HS-5 (cell line): Measurements from ENCODE around the gene TERB1.
A peak's percentile ranks its signal among the peaks of the same experiment; 100 is the strongest.

Experiments
- DNase-seq: peaks from one replicate; pipeline ENCODE4 v3.0.0-alpha.2; 2012; ENCODE audit warnings: low read depth

Gene TERB1

GRCh38 chr16:66801320-66802105, at the start of gene TERB1:
TSS of gene TERB1 (minus strand) at chr16:66801584. CDS start at chr16:66796798, 4,786 bp downstream.
- DNase-seq, result no peak

- DNase-seq, result no peak
These were observed 48.9 kb upstream of the TERB1 start for GRCh38 chr16:66850115-66850815.

GRCh38 chr16:66849549-66849948, 48.2 kb upstream of the TERB1 start:
- no peak for DNase-seq

- no peak for DNase-seq
These were observed 47.6 kb upstream of the TERB1 start for GRCh38 chr16:66849021-66849420.

- DNase-seq, result no peak
These were observed 46.8 kb upstream of the TERB1 start for GRCh38 chr16:66848172-66848571.

- no peak for DNase-seq
These were observed 46.2 kb upstream of the TERB1 start for GRCh38 chr16:66847533-66848067.

GRCh38 chr16:66846831-66847230, 45.4 kb upstream of the TERB1 start:
- no peak for DNase-seq

GRCh38 chr16:66846266-66846665, 44.9 kb upstream of the TERB1 start:
- DNase-seq, result no peak

- DNase-seq, result no peak
These were observed 44.4 kb upstream of the TERB1 start for GRCh38 chr16:66845791-66846221.

GRCh38 chr16:66845080-66845410, 43.7 kb upstream of the TERB1 start:
- DNase-seq, result no peak

DNA sequence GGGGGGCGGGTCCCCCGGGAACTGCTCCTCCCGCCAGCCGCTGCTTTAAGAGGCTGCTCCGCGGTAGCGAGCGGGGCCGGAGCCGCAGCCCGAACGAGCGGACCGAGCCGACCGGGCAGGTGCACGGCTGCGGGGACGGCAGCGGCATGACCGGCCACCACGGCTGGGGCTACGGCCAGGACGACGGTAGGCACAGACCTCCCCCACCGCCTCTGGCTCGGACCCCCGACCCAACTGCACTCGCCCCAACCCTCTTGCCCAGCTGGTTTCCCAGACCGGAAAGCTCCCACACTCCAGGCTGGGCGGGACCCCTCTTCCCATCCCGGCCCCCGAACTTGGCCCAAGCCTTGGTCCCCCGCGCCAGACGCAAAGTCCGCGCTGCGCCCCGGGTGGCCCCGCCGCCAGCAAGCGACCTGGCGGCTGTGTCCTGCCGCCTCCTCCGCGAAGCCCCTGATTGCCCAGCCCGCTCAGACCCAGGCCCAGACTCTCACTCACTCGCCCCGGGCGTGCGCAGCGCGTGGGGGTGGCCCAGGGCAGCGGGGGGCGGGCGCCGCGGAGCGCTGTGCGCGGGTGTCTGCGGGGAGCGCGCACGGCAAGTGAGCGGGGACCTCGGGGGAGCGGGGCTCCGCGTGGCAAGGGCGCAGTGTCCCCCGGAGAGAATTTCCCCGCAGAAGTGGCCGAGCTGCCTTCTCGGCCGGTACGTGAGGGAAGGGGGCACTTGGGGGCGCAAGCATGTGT, 43.1 kb upstream of the TERB1 start, which contains the start of gene CA7:
Gene CA7 (plus strand): TSS at position 73 of the 738 bp plus-strand sequence. CDS start 74 bp downstream, at position 147.
- DNase-seq, result no peak

DNA sequence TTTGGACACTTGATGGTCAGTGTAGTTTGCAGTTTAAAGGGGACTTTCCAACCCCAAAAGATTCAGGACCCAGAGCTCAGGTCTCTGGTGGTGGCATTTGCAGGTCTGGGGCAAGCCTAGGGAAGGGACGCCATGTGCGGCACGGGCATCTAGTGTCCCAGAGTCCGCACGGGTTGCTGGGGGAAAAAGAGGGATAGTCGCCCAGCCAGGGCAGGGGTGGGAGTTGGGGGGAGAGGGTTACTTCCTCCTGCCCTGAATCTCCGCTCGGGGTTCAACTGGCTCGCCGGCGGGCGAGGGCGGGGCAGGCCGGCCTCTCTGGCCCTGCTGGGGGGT, 42.6 kb upstream of the TERB1 start:
- DNase-seq, result no peak

- no peak for DNase-seq
These were observed 41.8 kb upstream of the TERB1 start for GRCh38 chr16:66843191-66843590.

- DNase-seq, result no peak
These were observed 41.4 kb upstream of the TERB1 start for GRCh38 chr16:66842765-66843164.

DNA sequence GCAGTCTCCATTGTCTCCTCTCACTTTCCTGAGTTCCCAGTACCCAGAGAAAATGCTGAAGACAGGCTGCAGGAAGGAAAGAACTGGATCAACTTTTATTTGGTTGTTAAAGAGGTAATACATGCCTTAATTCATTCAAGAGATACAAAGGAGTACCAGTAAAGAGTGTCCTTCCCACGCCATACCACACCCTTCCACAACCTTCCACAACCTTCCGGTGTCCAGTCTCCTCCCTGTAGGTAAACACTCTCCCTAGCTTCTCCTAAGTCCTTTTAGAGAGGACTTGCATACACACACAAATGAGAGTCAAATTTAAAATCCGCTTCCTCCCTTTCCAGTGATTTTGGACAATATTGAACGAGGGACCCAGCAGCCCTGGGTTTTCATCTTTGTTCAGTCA, 40.0 kb upstream of the TERB1 start:
- DNase-seq, result no peak

- no peak for DNase-seq
These were observed 39.5 kb upstream of the TERB1 start for GRCh38 chr16:66840883-66841282.

DNA sequence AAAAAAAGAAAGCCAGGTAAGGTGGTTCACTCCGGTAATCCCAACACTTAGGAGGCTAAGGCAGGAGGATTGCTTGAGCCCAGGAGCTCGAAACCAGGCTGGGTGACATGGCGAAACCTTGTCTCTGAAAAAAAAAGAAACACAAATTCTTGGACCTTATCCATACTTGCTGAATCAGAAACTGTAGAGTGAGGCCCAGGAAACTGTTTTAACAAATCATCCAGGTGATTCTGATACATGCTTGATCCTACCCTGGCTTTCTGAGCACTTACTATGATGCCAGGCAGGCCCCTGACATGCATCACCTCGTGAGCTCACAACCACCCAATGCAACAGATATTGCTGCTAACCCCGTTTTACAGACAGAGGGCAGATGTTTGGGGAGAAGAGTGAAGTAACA, 33.4 kb upstream of the TERB1 start:
- DNase-seq, result no peak

DNA sequence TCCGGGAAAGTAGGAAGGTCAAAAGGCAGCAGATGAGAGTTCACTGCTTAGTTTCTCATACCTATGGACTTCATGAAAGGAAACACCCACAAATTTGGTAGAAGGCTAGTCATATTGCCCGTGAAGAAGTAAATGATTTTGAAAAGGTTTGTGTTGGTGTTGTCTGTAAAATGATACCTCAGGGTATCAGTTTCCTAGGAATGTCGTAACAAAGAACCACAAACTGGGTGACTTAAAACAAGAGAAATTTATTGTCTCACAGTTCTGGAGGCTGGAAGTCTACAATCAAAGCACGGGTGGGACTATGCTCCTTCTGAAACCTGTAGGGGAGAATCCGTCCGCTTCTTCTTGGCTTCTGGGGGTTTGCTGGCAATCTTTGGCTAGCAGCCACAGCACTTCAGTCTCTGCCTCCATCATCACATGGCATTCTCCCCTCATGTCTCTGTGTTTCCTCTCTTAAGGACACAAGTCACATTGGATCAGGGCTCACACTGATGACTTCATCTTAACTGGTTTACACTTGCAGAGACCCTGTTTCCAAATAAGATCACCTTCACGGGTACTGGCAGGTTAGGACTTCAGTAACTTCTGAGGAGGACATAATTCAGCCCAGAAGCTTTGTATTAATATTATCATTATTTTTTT, 31.4 kb upstream of the TERB1 start:
- peak; percentile 14 for DNase-seq

DNA sequence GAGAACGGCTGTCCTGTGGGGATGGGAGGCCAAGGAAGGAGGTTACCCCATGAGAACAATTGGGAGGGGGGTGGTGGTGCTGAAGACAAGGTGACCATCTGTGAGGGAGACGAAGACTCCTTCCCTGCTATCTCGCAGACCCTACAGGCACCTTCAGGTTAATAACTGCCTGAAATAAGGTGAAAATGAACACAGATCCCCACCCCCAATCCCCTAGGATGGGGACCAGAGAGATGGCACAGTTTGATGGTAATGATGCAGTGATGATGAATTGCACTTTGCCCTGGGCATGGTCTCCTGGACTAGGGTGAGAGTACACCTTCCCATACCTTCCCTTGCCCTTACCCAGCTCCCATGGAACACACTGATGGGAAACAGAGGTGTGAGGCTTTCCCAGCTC, 30.8 kb upstream of the TERB1 start:
- no peak for DNase-seq

DNA sequence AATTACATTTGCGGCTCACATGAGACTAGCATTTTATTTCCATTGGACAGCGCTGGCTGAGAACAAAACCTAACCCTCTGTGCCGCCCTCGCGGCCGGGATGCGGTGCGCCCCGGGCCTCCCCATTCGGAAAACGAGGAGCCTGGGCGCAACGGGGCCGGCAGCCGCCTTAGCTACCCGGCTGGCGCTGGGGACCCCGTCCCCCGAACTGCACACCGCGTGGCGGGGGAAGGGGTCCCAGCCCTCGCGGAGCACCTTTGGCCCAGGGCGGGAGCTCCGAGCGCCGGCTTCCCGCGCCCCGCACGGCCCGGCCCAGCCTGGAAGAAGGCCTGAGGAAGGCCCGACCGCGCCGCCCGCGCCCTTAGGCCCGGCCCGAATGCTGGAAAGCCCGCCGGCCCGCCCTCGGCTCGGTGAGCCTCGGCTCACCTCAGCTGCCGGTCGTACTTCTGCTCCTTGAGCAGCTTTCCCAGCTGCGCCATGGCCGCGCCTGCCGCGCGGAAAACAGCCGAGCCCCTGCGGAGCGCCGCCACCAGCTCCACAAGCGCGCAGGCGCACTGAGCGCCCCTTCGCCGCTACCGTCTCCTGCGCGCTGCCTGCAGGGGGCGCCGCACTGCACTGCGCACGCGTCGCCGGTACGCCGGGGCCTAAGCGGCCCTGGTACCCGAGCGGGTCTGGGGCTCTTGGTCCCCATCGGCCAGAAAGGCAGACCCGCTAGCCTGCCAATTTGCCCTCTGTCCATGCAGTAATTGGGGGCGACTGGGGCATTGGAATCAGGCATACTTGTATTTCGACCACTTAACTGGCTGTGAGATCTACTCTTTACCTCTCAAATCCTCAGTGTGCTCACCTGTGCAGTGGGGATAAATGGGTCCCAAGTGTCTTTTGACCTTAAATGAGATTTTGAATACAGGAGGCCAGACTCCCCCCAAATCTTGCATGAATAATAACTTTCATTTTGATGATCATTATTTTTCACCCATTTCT, 29.3 kb upstream of the TERB1 start, which contains the start of gene NAE1:
Gene NAE1 (minus strand): TSS at position 555 of the 983 bp plus-strand sequence. CDS start 77 bp downstream, at position 478.
- peak; percentile 45 for DNase-seq

DNA sequence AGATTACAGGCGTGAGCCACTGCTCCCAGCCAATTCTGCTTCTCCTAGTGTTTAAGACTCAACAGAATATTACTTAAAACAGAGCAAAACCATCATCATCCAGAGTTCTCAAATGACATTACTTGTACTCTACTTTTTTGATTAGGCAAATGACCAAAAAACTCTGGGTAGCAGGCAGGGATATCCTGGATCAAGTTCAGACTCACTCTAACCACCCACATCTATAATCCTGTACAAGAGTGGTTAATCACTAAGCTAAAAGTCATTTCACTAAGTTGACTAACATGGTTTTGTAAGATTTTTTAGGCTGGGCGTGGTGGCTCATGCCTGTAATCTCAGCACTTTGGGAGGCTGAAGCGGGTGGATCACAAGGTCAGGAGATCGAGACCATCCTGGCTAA, 22.6 kb upstream of the TERB1 start:
- DNase-seq, result no peak
